Neuronal stem cell (in vitro differentiated cells): ENCODE measurements around the gene TREX2.

Source experiments
- DNase-seq: peaks from one replicate; pipeline ENCODE4 v3.0.0-alpha.2; 2013; ENCODE audit warnings: low spot score
- H2AFZ ChIP-seq: one replicate; pipeline ENCODE4 v1.6.1; 2013; ENCODE audit warnings: mild to moderate bottlenecking, low read length, inconsistent platforms
- H2AK5ac ChIP-seq: 2 replicates; pipeline ENCODE4 v1.6.1; 2013; ENCODE audit warnings: low read depth, mild to moderate bottlenecking, inconsistent platforms, low read length, moderate library complexity, mixed read lengths
- H2BK120ac ChIP-seq: 2 replicates; pipeline ENCODE4 v1.6.1; 2013; ENCODE audit warnings: low read depth, mild to moderate bottlenecking, inconsistent platforms, low read length, moderate library complexity, mixed read lengths
- H2BK12ac ChIP-seq: one replicate; pipeline ENCODE4 v1.6.1; 2013; ENCODE audit warnings: low read length, inconsistent platforms
- H2BK15ac ChIP-seq: 2 replicates; pipeline ENCODE4 v1.6.1; 2013; ENCODE audit warnings: mild to moderate bottlenecking, low read length, inconsistent platforms, mixed read lengths
- H2BK5ac ChIP-seq: one replicate; pipeline ENCODE4 v1.6.1; 2013; ENCODE audit warnings: inconsistent platforms, mild to moderate bottlenecking, low read length, moderate library complexity
- H3K14ac ChIP-seq: one replicate; pipeline ENCODE4 v1.6.1; 2013; ENCODE audit warnings: low read length, inconsistent platforms
- H3K18ac ChIP-seq: 2 replicates; pipeline ENCODE4 v1.6.1; 2013; ENCODE audit warnings: low read length, inconsistent platforms
- H3K23ac ChIP-seq: 2 replicates; pipeline ENCODE4 v1.6.1; 2013; ENCODE audit warnings: low read depth, mild to moderate bottlenecking, mixed read lengths, low read length, inconsistent platforms; ENCODE audit not compliant: poor library complexity
- H3K27ac ChIP-seq: replicated peaks from 3 replicates; pipeline ENCODE4 v1.5.1; 2013; ENCODE audit warnings: low read length, inconsistent platforms
- H3K27me3 ChIP-seq, 3 experiments: 2 replicates each; pipeline ENCODE4 v1.6.1; 2013; ENCODE audit warnings: low read length in 3 of 3, mild to moderate bottlenecking in 2 of 3, inconsistent platforms in 1 of 3, low read depth in 1 of 3, mixed read lengths in 1 of 3, moderate library complexity in 1 of 3; ENCODE audit not compliant: control insufficient read depth in 3 of 3, insufficient read depth in 3 of 3
- H3K36me3 ChIP-seq, 2 donors: replicated peaks in 1 of 2; 2 replicates each; pipeline ENCODE4 v1.6.1; 2013; ENCODE audit warnings: low read length in 2 of 2; ENCODE audit not compliant: control insufficient read depth in 2 of 2, insufficient read depth in 2 of 2
- H3K4ac ChIP-seq: 2 replicates; pipeline ENCODE4 v1.6.1; 2013; ENCODE audit warnings: inconsistent platforms, mild to moderate bottlenecking, low read length, moderate library complexity
- H3K4me1 ChIP-seq, 2 donors: 1 replicate in 1 of 2; 2 replicates in 1 of 2; pipeline ENCODE4 v1.6.1; 2013; ENCODE audit warnings: low read length in 2 of 2, low read depth in 1 of 2; ENCODE audit not compliant: control insufficient read depth in 2 of 2, insufficient read depth in 1 of 2
- H3K4me2 ChIP-seq: one replicate; pipeline ENCODE4 v1.6.1; 2013; ENCODE audit warnings: mild to moderate bottlenecking, low read length, inconsistent platforms; ENCODE audit not compliant: insufficient read depth, poor library complexity, severe bottlenecking
- H3K4me3 ChIP-seq, 2 donors: 2 replicates each; pipeline ENCODE4 v1.5.1; 2013; ENCODE audit warnings: low read length in 2 of 2, mild to moderate bottlenecking in 2 of 2, inconsistent platforms in 1 of 2, moderate library complexity in 1 of 2
- H3K79me1 ChIP-seq: one replicate; pipeline ENCODE4 v1.6.1; 2013; ENCODE audit warnings: low read depth, mild to moderate bottlenecking, inconsistent platforms, low read length, moderate library complexity
- H3K9ac ChIP-seq: one replicate; pipeline ENCODE4 v1.6.1; 2013; ENCODE audit warnings: mild to moderate bottlenecking, low read depth, low read length, inconsistent platforms; ENCODE audit not compliant: poor library complexity
- H3K9me3 ChIP-seq, 2 donors: replicated peaks in 1 of 2; 2 replicates each; pipeline versions ENCODE3 to v1.6.1; 2013; ENCODE audit warnings: low read length in 2 of 2, mild to moderate bottlenecking in 2 of 2, inconsistent platforms in 1 of 2, low read depth in 1 of 2, mixed read lengths in 1 of 2, moderate library complexity in 1 of 2; ENCODE audit not compliant: control insufficient read depth in 2 of 2, insufficient read depth in 1 of 2
- H4K8ac ChIP-seq: one replicate; pipeline ENCODE4 v1.6.1; 2013; ENCODE audit warnings: low read depth, mild to moderate bottlenecking, inconsistent platforms, low read length, moderate library complexity
- H4K91ac ChIP-seq: one replicate; pipeline ENCODE4 v1.6.1; 2013; ENCODE audit warnings: low read length, low read depth, mild to moderate bottlenecking, inconsistent platforms; ENCODE audit not compliant: poor library complexity
- WGBS, 2 donors: extraction: QIAGEN DNeasy Blood & Tissue Kit; methylation state at CpG; one replicate each; pipeline ENCODE4 v1.1.7; 2013; ENCODE audit warnings: missing lambda C conversion rate in 2 of 2, mixed read lengths in 1 of 2; ENCODE audit not compliant: insufficient read length in 2 of 2, insufficient replicate concordance in 1 of 2; ENCODE audit errors: extremely low coverage in 2 of 2; 5-methylcytosine and 5-hydroxymethylcytosine counted together

TREX2 gene

DNA sequence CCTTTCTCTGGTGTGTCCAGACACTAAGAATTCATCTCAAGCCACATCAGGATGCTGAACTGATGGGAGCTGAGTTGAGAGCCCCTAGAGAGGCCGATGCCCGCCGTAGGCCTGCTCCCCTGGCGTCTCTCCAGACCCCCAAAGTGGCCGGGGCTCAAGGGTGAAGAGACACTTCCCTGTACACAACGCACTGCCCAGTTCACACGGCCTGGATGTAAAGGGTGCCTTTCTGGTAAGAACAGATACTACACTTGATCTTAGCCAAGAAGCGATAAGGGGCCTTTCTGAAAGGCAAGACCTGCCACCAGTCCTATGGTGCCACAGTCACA is 5.1 kb upstream of the TREX2 start:
- DNase-seq = no peak
- no peak overlapping the region for H2BK120ac ChIP-seq
- no CpG with 5 or more reads among the region's 8 CpGs for WGBS, 2 donors

GRCh38 chrX:153450114-153450948 is 4.5 kb upstream of the TREX2 start:
- peaks cover 0 to 17% (median 0%) of the 10 kb centered on the region in 3 experiments for H3K27me3 ChIP-seq
- no peak overlapping the region for H2AK5ac ChIP-seq
- H3K14ac ChIP-seq = no peak overlapping the region
- H4K8ac ChIP-seq = no peak overlapping the region
- no peaks in the 10 kb centered on the region for H3K4me1 ChIP-seq
- no peak overlapping the region for H3K4me3 ChIP-seq
- H3K9me3 ChIP-seq = no peaks in the 10 kb centered on the region
- no peak overlapping the region for H2BK120ac ChIP-seq
- peaks cover 1% of the 10 kb centered on the region for H3K79me1 ChIP-seq
- no peak overlapping the region for H2BK5ac ChIP-seq
- H2BK12ac ChIP-seq = no peak overlapping the region
- H4K91ac ChIP-seq = no peak overlapping the region
- H3K36me3 ChIP-seq = peaks cover 2 to 15% of the 10 kb centered on the region in 2 donors
- H2AFZ ChIP-seq = no peak overlapping the region
- H3K4me2 ChIP-seq = no peak overlapping the region
- DNase-seq = no peak
- no CpG with 5 or more reads among the region's 26 CpGs for WGBS, 2 donors
- no peak overlapping the region for H3K4ac ChIP-seq
- H3K23ac ChIP-seq = no peak overlapping the region
- H3K9ac ChIP-seq = no peak overlapping the region
- H3K27ac ChIP-seq = no peak overlapping the region
- no peak overlapping the region for H3K18ac ChIP-seq
- H2BK15ac ChIP-seq = no peak overlapping the region

More for the DNA sequence above, 5.1 kb upstream of the TREX2 start:
- no peak overlapping the region for H3K23ac ChIP-seq
- no peak overlapping the region for H2BK5ac ChIP-seq
- H2BK15ac ChIP-seq = no peak overlapping the region
- H3K9me3 ChIP-seq = no peaks in the 10 kb centered on the region
- no peak overlapping the region for H3K4me3 ChIP-seq
- no peak overlapping the region for H3K4ac ChIP-seq
- H3K27ac ChIP-seq = no peak overlapping the region
- peaks cover 1% of the 10 kb centered on the region for H3K79me1 ChIP-seq
- H2AK5ac ChIP-seq = no peak overlapping the region
- peaks cover 0 to 17% (median 0%) of the 10 kb centered on the region in 3 experiments for H3K27me3 ChIP-seq
- H3K9ac ChIP-seq = no peak overlapping the region
- H4K91ac ChIP-seq = no peak overlapping the region
- H3K4me1 ChIP-seq = no peaks in the 10 kb centered on the region
- H3K36me3 ChIP-seq = peaks cover 2 to 15% of the 10 kb centered on the region in 2 donors
- H2AFZ ChIP-seq = no peak overlapping the region
- H2BK12ac ChIP-seq = no peak overlapping the region
- H3K18ac ChIP-seq = no peak overlapping the region
- no peak overlapping the region for H4K8ac ChIP-seq
- H3K14ac ChIP-seq = no peak overlapping the region
- no peak overlapping the region for H3K4me2 ChIP-seq

DNA sequence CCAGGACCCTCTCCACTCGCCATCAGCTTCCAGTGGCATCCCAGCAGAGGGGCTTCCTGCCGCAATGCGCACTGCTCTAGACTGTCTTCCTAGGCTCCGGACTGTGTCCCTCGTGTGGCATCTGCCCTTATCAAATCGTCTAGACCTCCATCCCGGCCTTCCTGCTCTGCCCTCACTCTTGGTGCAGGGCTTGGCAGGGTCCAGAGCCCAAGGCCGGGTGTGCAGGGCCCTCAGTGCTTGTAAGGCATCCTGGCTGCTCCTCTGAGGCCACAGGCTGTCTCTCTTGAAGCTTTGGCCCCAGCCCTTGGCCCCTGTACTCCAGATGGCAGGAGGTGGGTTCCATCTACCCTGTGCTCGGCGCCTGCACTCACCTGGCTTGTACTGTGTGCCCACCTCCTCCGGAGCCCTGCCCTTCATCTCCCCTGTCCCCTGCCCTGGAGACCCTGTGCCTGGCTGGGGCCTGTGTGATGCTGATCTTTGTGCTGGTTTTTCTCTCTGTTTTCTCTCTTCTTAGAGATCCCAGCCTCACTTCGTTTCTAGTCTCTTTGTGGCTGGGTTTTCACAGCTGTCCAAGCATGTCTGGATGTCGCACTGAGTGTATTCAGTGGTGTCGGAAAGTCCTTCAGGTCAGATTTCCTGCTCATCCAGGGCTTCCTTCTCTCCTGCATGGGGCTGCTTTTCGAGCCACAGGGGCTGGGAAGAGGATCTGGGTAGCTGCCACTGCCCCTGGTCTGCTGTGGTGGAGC is 3.7 kb upstream of the TREX2 start:
- Histone ChIP-seq H3K27ac (no peak overlapping the region), H4K91ac (no peak overlapping the region), H2AFZ (no peak overlapping the region), H3K4me2 (no peak overlapping the region), H3K14ac (no peak overlapping the region), H2BK120ac (no peak overlapping the region), H3K79me1 (peaks cover 1% of the 10 kb centered on the region), H3K9ac (no peak overlapping the region), H3K4me3 (no peak overlapping the region), H4K8ac (no peak overlapping the region), H3K27me3 (peaks cover 0 to 17% (median 0%) of the 10 kb centered on the region in 3 experiments), H2BK5ac (no peak overlapping the region), H3K18ac (no peak overlapping the region), H2BK12ac (no peak overlapping the region), H3K4me1 (no peaks in the 10 kb centered on the region), H3K23ac (no peak overlapping the region), H3K4ac (no peak overlapping the region), H2BK15ac (no peak overlapping the region), H2AK5ac (no peak overlapping the region), H3K36me3 (peaks cover 2 to 12% of the 10 kb centered on the region in 2 donors), H3K9me3 (no peaks in the 10 kb centered on the region)
- DNase-seq = no peak
- no CpG with 5 or more reads among the region's 15 CpGs for WGBS, 2 donors
